NCI-H1436 treated with DMSO at 0.1 percent for 48 hours (cell line): Measurements from ENCODE around the gene IVNS1ABP.
A peak's percentile ranks its signal among the peaks of the same experiment; 100 is the strongest.
"Not testable (repeated sequence)": the region's sequence is repeated elsewhere in the genome, so short reads cannot be mapped to it uniquely, and the experiment has no call there.

ENCODE experiments used
- DNase-seq: peaks from one replicate; lab custom pipeline; 2025; lab: John Stamatoyannopoulos, UW

IVNS1ABP gene

GRCh38 chr1:185317034-185317885 lies at the start of gene IVNS1ABP:
TSS of gene IVNS1ABP (minus strand) at chr1:185317243. CDS start at chr1:185309493, 7,750 bp downstream.
- peak; percentile 91 for DNase-seq

- DNase-seq: no peak
These were observed 48.9 kb upstream of the IVNS1ABP start for GRCh38 chr1:185365951-185366350.

- not testable (repeated sequence) for DNase-seq
These were observed 47.5 kb upstream of the IVNS1ABP start for GRCh38 chr1:185364528-185364927.

GRCh38 chr1:185363205-185363604 lies 46.2 kb upstream of the IVNS1ABP start:
- no peak for DNase-seq

- no peak for DNase-seq
These were observed 43.7 kb upstream of the IVNS1ABP start for GRCh38 chr1:185360714-185361113.

GRCh38 chr1:185358957-185359356 lies 41.9 kb upstream of the IVNS1ABP start:
- DNase-seq: no peak

- DNase-seq: no peak
These were observed 38.9 kb upstream of the IVNS1ABP start for GRCh38 chr1:185355947-185356346.

GRCh38 chr1:185353124-185353523 lies 36.1 kb upstream of the IVNS1ABP start:
- no peak for DNase-seq

- no peak for DNase-seq
These were observed 34.9 kb upstream of the IVNS1ABP start for GRCh38 chr1:185351734-185352466.

- DNase-seq: no peak
These were observed 33.0 kb upstream of the IVNS1ABP start for GRCh38 chr1:185350027-185350442.

- no peak for DNase-seq
These were observed 32.5 kb upstream of the IVNS1ABP start for GRCh38 chr1:185349556-185349955.

- no peak for DNase-seq
These were observed 31.9 kb upstream of the IVNS1ABP start for GRCh38 chr1:185348985-185349384.

- DNase-seq: no peak
These were observed 31.3 kb upstream of the IVNS1ABP start for GRCh38 chr1:185348296-185348695.

GRCh38 chr1:185345913-185346720 lies 29.1 kb upstream of the IVNS1ABP start:
- DNase-seq: no peak

GRCh38 chr1:185343306-185343705 lies 26.3 kb upstream of the IVNS1ABP start:
- DNase-seq: no peak

- DNase-seq: no peak
These were observed 25.7 kb upstream of the IVNS1ABP start for GRCh38 chr1:185342672-185343259.

- DNase-seq: no peak
These were observed 25.0 kb upstream of the IVNS1ABP start for GRCh38 chr1:185342017-185342416.

GRCh38 chr1:185341196-185341781 lies 24.2 kb upstream of the IVNS1ABP start:
- no peak for DNase-seq

GRCh38 chr1:185338719-185339622 lies 21.9 kb upstream of the IVNS1ABP start:
- no peak for DNase-seq

GRCh38 chr1:185337246-185337645 lies 20.2 kb upstream of the IVNS1ABP start:
- no peak for DNase-seq
